ENCODE results near the gene PTGIS. TPM values are rescaled to one million over a fixed set of nuclear protein-coding genes. Genes with fewer than 3 reads are reported as not detected.

The PTGIS gene
- total RNA-seq, 6 experiments from 2014 or later: 9.0 to 30.5 (median 13.7) TPM

DNA sequence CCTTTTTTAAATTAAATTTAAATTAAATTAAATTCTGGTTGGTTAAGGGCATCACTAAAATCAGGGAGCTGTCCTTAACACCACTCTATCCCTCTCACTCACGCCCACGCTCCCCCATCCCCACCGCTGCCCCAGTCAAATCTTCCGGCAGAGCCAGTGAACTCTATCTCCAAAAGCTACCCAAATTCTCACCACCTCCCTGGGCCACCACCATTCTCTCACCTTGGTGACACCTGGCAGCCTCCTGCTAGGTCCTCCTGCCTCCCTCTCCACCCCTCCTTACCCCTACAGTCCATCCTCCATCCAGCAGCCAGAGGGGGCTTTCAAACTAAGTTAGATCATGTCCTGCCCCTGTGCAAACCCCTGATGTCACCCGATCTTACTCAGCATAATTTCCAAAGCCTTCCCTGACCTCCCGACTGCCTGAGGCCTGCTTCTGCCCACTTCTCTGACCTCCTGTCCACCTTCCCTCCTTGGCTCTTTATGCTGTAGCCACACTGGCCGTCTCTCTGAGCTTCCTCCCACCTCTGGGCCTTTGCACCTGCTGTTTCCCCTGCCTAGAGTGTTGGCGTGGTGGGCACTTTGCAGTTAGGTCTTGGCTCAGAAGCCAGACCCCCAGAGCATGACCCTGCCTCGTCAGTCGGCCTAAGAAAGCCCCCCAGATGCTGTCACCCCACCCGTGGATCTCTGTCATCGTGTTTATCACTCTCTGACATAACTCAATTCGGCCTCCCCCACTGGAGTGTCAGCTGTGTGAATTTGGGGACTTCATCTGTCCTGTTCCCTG is 24.7 kb downstream of the PTGIS start:
- H3K36me3 ChIP-seq: no peaks in the 10 kb centered on the region
- TF ChIP-seq, protein P1, sequence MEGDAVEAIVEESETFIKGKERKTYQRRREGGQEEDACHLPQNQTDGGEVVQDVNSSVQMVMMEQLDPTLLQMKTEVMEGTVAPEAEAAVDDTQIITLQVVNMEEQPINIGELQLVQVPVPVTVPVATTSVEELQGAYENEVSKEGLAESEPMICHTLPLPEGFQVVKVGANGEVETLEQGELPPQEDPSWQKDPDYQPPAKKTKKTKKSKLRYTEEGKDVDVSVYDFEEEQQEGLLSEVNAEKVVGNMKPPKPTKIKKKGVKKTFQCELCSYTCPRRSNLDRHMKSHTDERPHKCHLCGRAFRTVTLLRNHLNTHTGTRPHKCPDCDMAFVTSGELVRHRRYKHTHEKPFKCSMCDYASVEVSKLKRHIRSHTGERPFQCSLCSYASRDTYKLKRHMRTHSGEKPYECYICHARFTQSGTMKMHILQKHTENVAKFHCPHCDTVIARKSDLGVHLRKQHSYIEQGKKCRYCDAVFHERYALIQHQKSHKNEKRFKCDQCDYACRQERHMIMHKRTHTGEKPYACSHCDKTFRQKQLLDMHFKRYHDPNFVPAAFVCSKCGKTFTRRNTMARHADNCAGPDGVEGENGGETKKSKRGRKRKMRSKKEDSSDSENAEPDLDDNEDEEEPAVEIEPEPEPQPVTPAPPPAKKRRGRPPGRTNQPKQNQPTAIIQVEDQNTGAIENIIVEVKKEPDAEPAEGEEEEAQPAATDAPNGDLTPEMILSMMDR (IDR thresholded peaks at IDR 0.05): no peak
- TF ChIP-seq POLR2A (IDR thresholded peaks at IDR 0.05): no peak
- no peaks in the 10 kb centered on the region for H3K4me1 ChIP-seq
- intact Hi-C loops (cut with DNase I): loop anchor here (2.0 to 5.0 kb wide), 2 partner anchors 64 to 68 kb away; no protein-coding TSS in a partner anchor
- no peak for ATAC-seq
- WGBS (ENCODE audit: insufficient coverage, low coverage, low lambda C conversion rate, missing lambda C conversion rate): 54% methylated on average over 5 of the region's 13 CpGs
- no peak overlapping the region for H3K4me3 ChIP-seq
- H3K27ac ChIP-seq: no peak overlapping the region
- no peaks in the 10 kb centered on the region for H3K9me3 ChIP-seq
- no peaks in the 10 kb centered on the region for H3K27me3 ChIP-seq
- no peak for DNase-seq

DNA sequence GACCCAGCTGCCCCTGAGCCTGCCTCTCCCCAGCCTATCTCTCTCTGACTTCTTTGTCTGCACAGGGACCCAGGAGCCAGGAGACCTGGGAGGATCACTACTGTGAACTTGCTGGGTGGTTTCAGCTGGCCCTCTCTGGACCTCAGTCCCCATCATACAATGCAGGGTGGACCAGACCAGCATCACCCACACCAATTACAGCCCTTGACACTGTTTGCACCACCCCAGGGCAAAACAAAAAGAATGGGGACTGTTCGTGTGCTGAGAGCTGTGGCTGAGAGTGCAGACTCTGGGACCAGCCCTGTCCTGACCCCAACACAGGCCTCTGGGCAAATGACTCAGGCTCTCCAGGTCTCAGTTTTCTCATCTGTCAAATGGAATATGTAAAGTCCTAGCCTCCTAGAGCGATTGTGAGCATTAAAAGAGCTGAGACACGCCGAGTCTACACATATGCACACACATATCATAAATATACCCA is 25.4 kb downstream of the PTGIS start:
- no peak overlapping the region for H3K27ac ChIP-seq
- WGBS (ENCODE audit: insufficient coverage, low coverage, low lambda C conversion rate, missing lambda C conversion rate): 72% methylated on average over 4 of the region's 4 CpGs
- no peak for DNase-seq
- intact Hi-C loops (cut with DNase I): loop anchor here (2.0 to 5.0 kb wide), 2 partner anchors 65 to 68 kb away; no protein-coding TSS in a partner anchor
- H3K4me3 ChIP-seq: no peak overlapping the region
- TF ChIP-seq, protein P1 (IDR thresholded peaks at IDR 0.05): no peak
- TF ChIP-seq POLR2A (IDR thresholded peaks at IDR 0.05): no peak
- no peaks in the 10 kb centered on the region for H3K27me3 ChIP-seq
- ATAC-seq: peak in 1 of 4 donors; percentile 4
- no peaks in the 10 kb centered on the region for H3K9me3 ChIP-seq
- no peaks in the 10 kb centered on the region for H3K4me1 ChIP-seq
- no peaks in the 10 kb centered on the region for H3K36me3 ChIP-seq

DNA sequence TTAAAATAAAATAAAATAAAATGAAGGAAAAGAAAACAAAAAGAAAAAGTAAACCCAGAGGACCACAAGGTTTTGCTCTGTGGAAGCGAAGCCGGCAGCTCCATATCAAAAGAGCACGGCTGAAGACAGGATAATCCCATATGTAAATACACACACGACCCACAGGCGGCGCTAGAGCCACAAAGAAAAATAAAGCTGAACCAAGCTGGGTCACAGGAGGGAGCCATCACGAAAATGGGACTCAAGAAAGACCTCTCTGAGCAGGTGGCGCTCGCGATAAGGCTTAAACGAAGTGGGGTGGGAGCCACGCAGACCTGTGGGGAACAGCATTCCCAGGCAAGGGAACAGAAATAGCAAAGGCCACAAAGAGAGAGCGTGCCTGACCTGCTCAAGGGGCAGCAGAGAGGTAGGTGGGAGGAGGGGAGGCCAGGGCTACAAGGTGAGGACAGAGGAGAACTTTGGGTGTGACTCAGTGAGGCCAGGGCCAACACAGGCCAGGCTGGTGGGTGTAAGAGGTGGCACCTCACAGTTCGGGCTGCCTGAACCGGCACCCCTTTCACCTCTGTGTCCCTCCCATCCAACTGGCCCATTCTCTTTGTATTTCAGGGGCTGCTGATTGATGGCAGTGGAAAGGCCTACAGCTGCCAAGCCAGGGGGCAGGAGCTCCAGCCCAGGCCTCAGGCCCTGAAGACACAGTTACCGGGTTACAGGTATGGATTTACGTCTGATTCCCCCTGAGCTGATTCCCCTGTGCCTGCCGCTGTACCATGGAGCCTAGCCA is 26.0 kb downstream of the PTGIS start:
- H3K4me3 ChIP-seq: no peak overlapping the region
- 15% methylated on average over 13 of the region's 18 CpGs for WGBS (ENCODE audit: insufficient coverage, low coverage, low lambda C conversion rate, missing lambda C conversion rate)
- DNase-seq (peak in 2 of 3 donors; percentile 62 to 79), ATAC-seq (peak; percentile 76 to 93 (median 90))
- TF ChIP-seq POLR2A (IDR thresholded peaks at IDR 0.05): no peak
- TF ChIP-seq, protein P1 (IDR thresholded peaks at IDR 0.05): peak; percentile 83 to 95 (median 88)
- H3K4me1 ChIP-seq: no peaks in the 10 kb centered on the region
- H3K9me3 ChIP-seq: no peaks in the 10 kb centered on the region
- H3K36me3 ChIP-seq: no peaks in the 10 kb centered on the region
- H3K27me3 ChIP-seq: no peaks in the 10 kb centered on the region
- H3K27ac ChIP-seq: no peak overlapping the region
- intact Hi-C loops (cut with DNase I): loop anchor here (2.0 to 5.0 kb wide), 2 partner anchors 65 to 69 kb away; no protein-coding TSS in a partner anchor

DNA sequence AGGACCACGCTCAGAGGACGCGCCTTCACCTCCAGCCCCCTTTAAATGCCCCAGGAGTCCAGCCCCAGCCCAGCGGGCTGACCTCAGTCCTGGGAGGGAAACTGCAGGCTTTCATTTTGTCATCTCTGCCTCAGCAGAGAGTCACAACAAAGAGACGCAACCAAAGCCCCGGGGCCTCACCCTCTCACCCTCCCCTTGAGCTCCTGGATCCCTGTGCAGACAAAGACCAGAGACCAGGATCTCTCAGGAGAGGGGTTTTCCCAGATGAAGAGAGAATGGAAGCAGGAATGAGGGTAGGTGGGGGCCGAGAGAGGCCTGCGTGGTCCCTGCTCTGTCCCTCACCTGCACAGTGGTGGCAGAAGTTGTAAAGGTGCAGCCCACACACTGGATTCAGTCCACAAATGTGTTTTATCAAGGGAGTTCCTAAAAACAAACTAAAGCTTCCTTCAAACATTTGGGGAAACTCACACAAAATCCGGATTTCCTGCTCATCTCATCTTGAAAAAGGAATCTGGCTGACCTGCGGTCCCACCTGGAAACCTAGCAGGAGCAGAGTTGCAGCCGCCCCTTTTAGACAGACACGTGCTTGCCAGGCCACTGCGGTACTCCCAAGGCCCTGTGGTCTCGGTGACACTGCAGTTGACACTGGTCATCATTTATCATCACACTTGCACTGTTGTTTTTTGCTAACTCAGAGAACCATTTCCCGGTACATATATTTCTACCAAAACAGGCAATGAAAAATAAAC is 27.1 kb downstream of the PTGIS start:
- ATAC-seq: no peak
- Histone ChIP-seq H3K27ac (no peak overlapping the region), H3K4me1 (no peaks in the 10 kb centered on the region), H3K36me3 (no peaks in the 10 kb centered on the region), H3K9me3 (no peaks in the 10 kb centered on the region), H3K27me3 (no peaks in the 10 kb centered on the region), H3K4me3 (no peak overlapping the region)
- intact Hi-C loops (cut with DNase I): loop anchor here in 1 of 2 donors (5.0 kb wide), 1 partner anchor 66 kb away; no protein-coding TSS in a partner anchor
- whole genome bisulfite sequencing (ENCODE audit: insufficient coverage, low coverage, low lambda C conversion rate, missing lambda C conversion rate): 70% methylated on average over 8 of the region's 15 CpGs
- TF ChIP-seq POLR2A (IDR thresholded peaks at IDR 0.05): no peak
- TF ChIP-seq, protein P1 (IDR thresholded peaks at IDR 0.05): no peak
- DNase-seq: no peak

Data from right lobe of liver (tissue), 6 donors.